Measurements from ENCODE around the gene WDR90.

Gene WDR90

GRCh38 chr16:626787-627453 lies 22.2 kb upstream of the WDR90 start:
- no peak for DNase-seq

GRCh38 chr16:627454-628239 lies 21.5 kb upstream of the WDR90 start:
- no peak for DNase-seq

DNA sequence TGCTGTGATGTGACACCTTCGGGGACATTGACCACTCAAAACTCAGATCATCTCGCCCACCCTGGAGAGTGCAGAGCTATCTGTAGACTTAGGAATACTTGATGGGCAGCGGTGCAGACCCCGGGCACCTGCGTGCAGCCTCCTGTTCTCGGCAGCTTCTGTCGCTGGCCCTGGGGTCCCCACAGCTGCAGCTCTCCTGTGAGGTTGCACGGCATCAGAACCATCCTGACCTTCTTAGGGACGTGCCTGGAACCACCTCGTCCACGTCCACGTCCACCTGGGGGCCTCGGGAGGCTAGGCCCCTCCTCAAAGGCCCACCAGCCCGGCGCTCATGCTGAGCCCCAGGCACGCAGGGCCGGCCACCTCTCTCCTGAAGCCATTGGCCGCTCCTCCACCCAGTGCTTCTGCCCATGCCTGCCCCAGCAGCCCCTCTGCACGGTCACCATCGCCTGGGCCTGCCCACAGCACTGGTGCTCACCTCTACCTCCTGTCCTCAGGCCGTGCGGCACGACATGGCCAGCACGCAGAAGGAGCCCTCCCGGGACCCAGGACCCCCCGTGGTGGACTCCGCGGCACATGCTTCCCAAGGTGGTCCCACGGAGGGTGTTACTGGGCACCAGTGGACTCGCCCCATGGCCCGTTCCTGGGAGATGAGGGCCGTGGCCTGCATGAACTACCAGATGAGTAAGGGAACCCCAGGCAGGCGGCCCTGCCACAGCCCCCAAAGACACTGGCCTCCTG lies 20.7 kb upstream of the WDR90 start:
- DNase-seq, result no peak

DNA sequence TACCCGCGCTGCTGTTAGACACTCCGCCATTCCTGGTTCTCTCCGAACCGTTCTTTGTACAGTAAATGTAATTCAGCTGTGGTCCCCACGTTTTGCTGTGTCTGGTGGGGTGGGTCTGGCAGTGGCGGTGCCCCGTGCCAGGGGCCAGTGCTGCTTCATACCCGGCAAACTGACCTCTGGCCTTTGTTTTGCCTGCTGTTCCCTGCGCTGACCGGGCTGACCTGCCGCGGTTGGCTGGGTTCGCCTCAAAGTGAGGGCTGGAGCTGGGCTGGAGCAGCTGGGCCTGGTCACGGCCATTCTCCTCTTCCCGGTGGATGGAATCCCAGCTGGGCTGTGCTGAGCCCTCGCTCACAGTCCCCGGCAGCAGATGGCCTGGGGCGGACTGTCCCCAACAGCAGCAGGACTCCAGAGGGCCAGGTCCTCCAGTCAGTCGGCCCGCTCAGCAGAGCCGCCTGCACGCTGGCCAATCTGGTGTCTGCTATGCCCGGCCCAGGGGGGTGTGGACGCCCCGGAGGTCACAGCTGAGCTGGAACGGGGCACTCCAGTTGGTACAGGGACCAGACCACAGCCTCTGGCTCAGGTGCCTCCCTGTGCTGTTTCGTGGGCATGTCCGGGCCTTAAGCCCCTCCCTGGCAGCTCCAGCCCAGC lies 19.9 kb upstream of the WDR90 start:
- no peak for DNase-seq

- peak in 1 of 2 donors; percentile 26 for DNase-seq
Observed at GRCh38 chr16:629833-630248, 19.3 kb upstream of the WDR90 start.

DNA sequence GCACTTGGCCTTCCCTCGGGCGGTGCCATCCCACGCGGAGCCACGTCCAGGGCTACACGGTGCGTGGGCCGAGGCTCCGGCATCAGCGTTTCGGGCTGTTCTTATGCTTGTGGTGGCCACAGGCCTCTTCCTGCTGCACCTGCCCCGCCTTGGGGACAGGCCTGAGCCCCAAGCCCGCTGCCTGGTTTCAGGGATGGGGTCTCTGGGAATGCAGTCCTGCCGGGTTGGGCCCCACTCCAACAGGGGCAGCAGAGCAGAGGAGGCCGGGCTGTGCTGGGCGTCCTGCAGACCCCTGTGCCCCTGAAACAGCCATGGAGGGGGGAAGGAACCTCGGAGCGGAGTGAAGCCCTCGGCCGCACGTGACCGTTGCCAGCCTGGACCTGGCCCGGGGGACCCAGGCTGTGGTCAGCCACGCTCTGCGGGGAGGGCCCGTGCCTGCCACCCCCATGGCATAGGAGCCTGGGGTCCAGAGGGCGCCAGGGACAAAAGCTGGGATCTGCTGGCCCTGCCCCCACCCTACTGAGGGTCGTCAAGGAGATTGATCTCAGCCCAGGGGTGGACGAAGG lies 18.8 kb upstream of the WDR90 start:
- DNase-seq, result peak; percentile 22 to 42

- no peak for DNase-seq
Observed at GRCh38 chr16:630815-631405, 18.3 kb upstream of the WDR90 start, which contains the start of gene WFIKKN1. Gene WFIKKN1 (plus strand): TSS chr16:630985. CDS start chr16:631254, 269 bp downstream.

- no peak for DNase-seq
Observed at GRCh38 chr16:631808-632358, 17.3 kb upstream of the WDR90 start.

- DNase-seq, result no peak
Observed at GRCh38 chr16:632486-633335, 16.5 kb upstream of the WDR90 start.

GRCh38 chr16:633336-634050 lies 15.7 kb upstream of the WDR90 start:
- DNase-seq, result no peak

DNA sequence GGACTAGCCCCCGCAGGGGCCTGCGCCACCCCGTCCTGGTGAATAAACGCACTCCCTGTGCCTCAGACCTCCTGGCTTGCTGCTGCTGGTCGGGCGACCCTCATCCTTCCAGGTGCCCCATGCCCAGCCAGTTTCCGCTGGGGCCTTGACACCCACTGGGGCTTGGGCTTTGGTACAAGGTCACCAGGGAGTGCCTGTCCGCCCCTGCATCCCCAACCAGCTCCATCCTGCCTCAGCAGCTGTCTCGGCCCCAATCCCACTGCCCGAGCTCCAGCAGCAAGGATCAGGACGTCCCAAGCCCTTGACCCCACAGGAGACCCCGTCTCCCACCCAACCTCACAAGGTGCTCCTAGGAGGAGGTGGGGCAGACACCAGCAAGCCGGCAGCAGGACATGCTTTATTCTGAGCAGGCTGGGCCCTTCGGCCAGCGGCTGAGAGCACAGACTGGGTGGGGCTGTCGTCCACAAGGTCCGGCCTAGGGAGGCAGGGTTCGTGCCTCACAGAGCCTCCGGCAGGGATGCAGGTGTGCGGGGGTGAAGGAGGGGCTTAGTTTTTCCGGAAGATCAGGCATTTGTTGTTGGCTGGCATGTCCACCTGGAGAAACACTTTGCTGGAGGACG lies 15.0 kb upstream of the WDR90 start:
- no peak for DNase-seq

GRCh38 chr16:634996-635395 lies 14.2 kb upstream of the WDR90 start:
- DNase-seq, result no peak

- no peak for DNase-seq
Observed at GRCh38 chr16:635573-636205, 13.5 kb upstream of the WDR90 start.

DNA sequence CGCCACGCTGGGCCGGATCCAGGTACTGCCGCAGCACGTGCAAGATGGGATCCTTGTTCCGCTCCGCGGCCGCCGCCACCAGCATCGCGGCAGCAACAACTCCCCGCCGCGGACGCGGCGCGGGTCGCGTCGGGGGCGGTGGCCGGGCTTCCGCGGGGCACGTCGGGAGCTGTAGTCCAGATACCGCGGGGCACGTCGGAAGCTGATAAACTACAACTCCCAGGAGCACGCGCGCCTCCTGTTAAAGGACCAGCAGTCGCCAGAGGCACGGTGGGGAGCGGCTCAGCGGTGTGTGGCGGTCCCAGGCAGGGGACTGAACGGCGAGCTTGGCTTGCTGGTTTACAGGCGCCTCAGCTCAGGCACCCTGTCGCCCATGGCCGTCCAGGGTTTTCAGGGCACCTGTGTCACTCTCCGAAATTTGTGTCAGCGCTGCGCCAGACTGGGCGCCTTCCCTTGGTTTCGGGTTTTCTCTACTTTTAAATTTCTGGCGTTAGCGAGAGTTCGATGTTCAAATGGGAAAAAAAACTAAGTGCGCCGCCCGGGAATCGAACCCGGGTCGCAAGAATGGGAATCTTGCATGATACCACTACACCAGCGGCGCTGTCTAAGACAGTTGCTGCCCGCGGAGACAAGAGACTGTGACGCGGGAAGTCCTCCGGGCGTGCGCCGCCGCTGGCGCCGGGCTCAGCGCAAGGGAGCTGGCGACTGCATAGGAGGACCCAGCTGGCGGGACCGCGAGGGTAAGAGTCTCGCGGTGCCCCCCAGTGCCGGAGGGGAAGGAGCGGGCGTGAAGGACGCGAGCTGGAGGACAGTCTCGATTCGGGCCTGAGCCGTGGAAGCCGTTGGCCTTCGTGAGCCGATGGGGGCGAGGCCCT lies 12.7 kb upstream of the WDR90 start, which contains the start of gene METTL26:
TSS of gene METTL26 (minus strand) at position 100 of the 875 bp plus-strand sequence. CDS start at position 85, 15 bp downstream.
- DNase-seq, result peak; percentile 94 to 96

DNA sequence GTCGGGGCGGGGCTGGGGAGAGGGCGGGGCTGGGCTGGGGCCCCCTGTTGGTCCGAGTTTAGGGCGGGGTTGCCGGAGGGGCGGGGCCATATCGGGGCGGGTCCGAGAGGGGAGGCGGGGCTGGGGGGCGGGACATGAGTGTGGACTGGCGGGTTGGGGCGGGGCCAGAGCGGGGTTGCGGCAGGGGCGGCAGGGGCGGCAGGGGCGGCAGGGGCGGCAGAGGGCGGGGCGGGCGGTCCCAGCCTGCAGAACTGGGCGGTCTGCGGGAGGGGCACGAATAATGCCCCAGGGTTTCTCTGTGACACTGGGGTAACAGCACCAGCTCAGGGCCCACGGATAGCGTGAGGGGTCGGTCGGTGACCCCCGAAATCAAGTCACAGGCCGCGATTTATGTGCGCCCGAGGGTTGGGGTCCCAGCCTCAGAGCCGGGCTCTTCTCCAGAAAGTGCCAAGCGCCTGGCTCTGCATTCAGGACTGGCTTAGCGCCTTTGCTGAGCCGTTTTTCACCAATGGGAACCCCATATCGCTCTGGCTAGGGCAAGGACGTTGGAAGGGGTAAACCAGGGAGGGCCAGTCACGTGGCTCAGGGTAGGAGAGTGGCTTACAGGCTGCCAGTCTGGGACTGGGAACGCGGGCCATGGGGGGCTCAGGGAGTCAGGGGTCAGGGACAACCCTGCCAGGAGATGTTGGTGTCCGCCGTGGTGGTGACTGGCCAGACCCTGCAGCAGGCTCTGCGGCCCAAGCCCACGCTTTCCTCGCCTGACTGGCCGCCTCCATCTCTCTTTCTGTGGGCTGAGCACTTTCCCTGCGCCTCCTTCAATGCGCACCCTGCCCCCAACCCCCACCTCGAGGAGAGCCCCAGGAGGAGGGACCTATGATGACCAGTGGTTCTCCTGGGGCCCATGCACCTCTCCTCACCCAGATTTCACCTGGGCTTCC lies 11.8 kb upstream of the WDR90 start:
- peak; percentile 81 to 93 for DNase-seq

GRCh38 chr16:638034-638543 lies 11.1 kb upstream of the WDR90 start:
- DNase-seq, result no peak

Measured in inflammatory macrophage (primary cell).